ENCODE results near the gene CLBA1. TPM values are rescaled to one million over a fixed set of nuclear protein-coding genes. Genes with fewer than 3 reads are reported as not detected.

CLBA1 gene
- total RNA-seq, 1 donor from 2014 or later = 3.9 TPM

- Mint-ChIP-seq H3K36me3 (ENCODE audit: low read depth) (peaks cover 35% of the 10 kb centered on the region), H3K9me3 (no peaks in the 10 kb centered on the region), H3K4me3 (no peak overlapping the region), H3K4me1 (peaks cover 26% of the 10 kb centered on the region), H3K27me3 (no peaks in the 10 kb centered on the region), H3K27ac (no peak overlapping the region)
- no peak for DNase-seq
- no peak for ATAC-seq (ENCODE audit: low read depth)
- POLR2A ChIA-PET = no interaction called here
- intact Hi-C loops (cut with micrococcal nuclease) = no loop called here
- TF ChIP-seq CTCF (IDR thresholded peaks at IDR 0.05) = no peak
- CTCF ChIA-PET = no interaction called here
Observed at GRCh38 chr14:105010106-105010505, 24.5 kb downstream of the CLBA1 start.

DNA sequence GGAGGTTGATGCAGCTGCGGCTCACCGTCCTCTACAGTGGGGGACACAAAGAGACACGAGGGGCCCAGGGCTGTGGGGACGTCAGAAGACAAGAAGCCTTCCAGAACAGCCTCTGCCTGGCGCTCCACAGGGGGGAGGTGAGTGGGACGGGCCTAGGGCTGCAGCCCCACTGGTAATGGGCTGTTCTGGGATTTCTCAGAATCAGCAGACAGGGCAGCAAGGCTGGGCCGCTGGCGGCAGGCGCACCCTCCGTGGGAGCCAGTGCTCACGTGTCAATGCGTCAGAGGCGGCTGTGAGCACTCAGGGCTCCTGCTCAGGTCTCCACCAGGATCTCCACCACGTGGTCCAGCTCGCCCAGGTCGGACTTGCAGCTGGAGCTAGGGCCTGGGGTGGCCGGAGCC lies 25.3 kb downstream of the CLBA1 start:
- Mint-ChIP-seq H3K4me1 (peaks cover 31% of the 10 kb centered on the region), H3K27ac (no peak overlapping the region), H3K27me3 (no peaks in the 10 kb centered on the region), H3K9me3 (no peaks in the 10 kb centered on the region), H3K36me3 (ENCODE audit: low read depth) (peaks cover 35% of the 10 kb centered on the region), H3K4me3 (no peak overlapping the region)
- ChIA-PET POLR2A (no interaction called here), CTCF (interaction anchor here (1.1 kb wide), 1 partner anchor 118 kb away, joined by 3 read pairs; no protein-coding TSS in a partner anchor)
- intact Hi-C loops (cut with micrococcal nuclease) = no loop called here
- ATAC-seq (ENCODE audit: low read depth) (no peak), DNase-seq (no peak)
- no peak for TF ChIP-seq CTCF (IDR thresholded peaks at IDR 0.05)

GRCh38 chr14:105011312-105011990 lies 25.9 kb downstream of the CLBA1 start:
- no peak for ATAC-seq (ENCODE audit: low read depth)
- peaks cover 39% of the 10 kb centered on the region for H3K36me3 Mint-ChIP-seq (ENCODE audit: low read depth)
- H3K4me3 Mint-ChIP-seq = no peak overlapping the region
- H3K27me3 Mint-ChIP-seq = no peaks in the 10 kb centered on the region
- H3K9me3 Mint-ChIP-seq = no peaks in the 10 kb centered on the region
- ChIA-PET POLR2A (no interaction called here), CTCF (interaction anchor here (1.1 kb wide), 2 partner anchors 24 to 119 kb away, joined by 3 read pairs; no protein-coding TSS in a partner anchor)
- no peak overlapping the region for H3K27ac Mint-ChIP-seq
- H3K4me1 Mint-ChIP-seq = peaks cover 37% of the 10 kb centered on the region
- no peak for TF ChIP-seq CTCF (IDR thresholded peaks at IDR 0.05)
- DNase-seq = no peak
- intact Hi-C loops (cut with micrococcal nuclease) = no loop called here

- Mint-ChIP-seq H3K27ac (no peak overlapping the region), H3K27me3 (no peaks in the 10 kb centered on the region), H3K4me3 (no peak overlapping the region), H3K36me3 (ENCODE audit: low read depth) (peaks cover 39% of the 10 kb centered on the region), H3K9me3 (no peaks in the 10 kb centered on the region), H3K4me1 (peaks cover 42% of the 10 kb centered on the region)
- ChIA-PET CTCF (interaction anchor here (1.1 kb wide), 1 partner anchor 23 kb away, joined by 3 read pairs; no protein-coding TSS in a partner anchor), POLR2A (interaction anchor here (0.6 kb wide), 1 partner anchor 23 kb away, joined by 3 read pairs; no protein-coding TSS in a partner anchor)
- ATAC-seq (ENCODE audit: low read depth) (no peak), DNase-seq (no peak)
- intact Hi-C loops (cut with micrococcal nuclease) = loop anchor here (1.0 kb wide), 1 partner anchor 33 kb away; no protein-coding TSS in a partner anchor
- no peak for TF ChIP-seq CTCF (IDR thresholded peaks at IDR 0.05)
Observed at GRCh38 chr14:105012171-105012985, 26.8 kb downstream of the CLBA1 start.

GRCh38 chr14:105013150-105013785 lies 27.7 kb downstream of the CLBA1 start:
- CTCF ChIA-PET = no interaction called here
- peaks cover 40% of the 10 kb centered on the region for H3K36me3 Mint-ChIP-seq (ENCODE audit: low read depth)

More at GRCh38 chr14:105013150-105013785, 27.7 kb downstream of the CLBA1 start:
- no peak for TF ChIP-seq CTCF (IDR thresholded peaks at IDR 0.05)
- intact Hi-C loops (cut with micrococcal nuclease) = no loop called here
- H3K9me3 Mint-ChIP-seq = no peaks in the 10 kb centered on the region
- no peak for DNase-seq
- peaks cover 47% of the 10 kb centered on the region for H3K4me1 Mint-ChIP-seq
- no peak overlapping the region for H3K4me3 Mint-ChIP-seq
- POLR2A ChIA-PET = interaction anchor here (0.6 kb wide), 1 partner anchor 22 kb away, joined by 3 read pairs; no protein-coding TSS in a partner anchor
- H3K27me3 Mint-ChIP-seq = no peaks in the 10 kb centered on the region
- ATAC-seq (ENCODE audit: low read depth) = no peak
- no peak overlapping the region for H3K27ac Mint-ChIP-seq
